Measurements from ENCODE around the gene KATNBL1. TPM values are rescaled to one million over a fixed set of nuclear protein-coding genes. Genes with fewer than 3 reads are reported as not detected.

KATNBL1 gene
- total and polyA plus RNA-seq, 2 donors from 2014 or later, result 15.6 to 32.2 TPM

- FAIRE-seq (peak; percentile 68), DNase-seq (peak in 3 of 5 donors; percentile 12 to 63 (median 42))
- H3K9ac ChIP-seq (ENCODE audit: low read length in 3 of 3), result no peak overlapping the region
- no peaks in the 10 kb centered on the region for H3K9me3 ChIP-seq (ENCODE audit: control insufficient read depth in 2 of 3, insufficient read depth in 1 of 3, low read length in 3 of 3)
- no peaks in the 10 kb centered on the region for H3K27me3 ChIP-seq (ENCODE audit: control insufficient read depth, insufficient read depth, low read length)
- peaks cover 2 to 49% (median 36%) of the 10 kb centered on the region in 3 donors for H3K36me3 ChIP-seq (ENCODE audit: control insufficient read depth in 2 of 3, insufficient read depth in 3 of 3, low read length in 3 of 3)
- TF ChIP-seq, protein P1, sequence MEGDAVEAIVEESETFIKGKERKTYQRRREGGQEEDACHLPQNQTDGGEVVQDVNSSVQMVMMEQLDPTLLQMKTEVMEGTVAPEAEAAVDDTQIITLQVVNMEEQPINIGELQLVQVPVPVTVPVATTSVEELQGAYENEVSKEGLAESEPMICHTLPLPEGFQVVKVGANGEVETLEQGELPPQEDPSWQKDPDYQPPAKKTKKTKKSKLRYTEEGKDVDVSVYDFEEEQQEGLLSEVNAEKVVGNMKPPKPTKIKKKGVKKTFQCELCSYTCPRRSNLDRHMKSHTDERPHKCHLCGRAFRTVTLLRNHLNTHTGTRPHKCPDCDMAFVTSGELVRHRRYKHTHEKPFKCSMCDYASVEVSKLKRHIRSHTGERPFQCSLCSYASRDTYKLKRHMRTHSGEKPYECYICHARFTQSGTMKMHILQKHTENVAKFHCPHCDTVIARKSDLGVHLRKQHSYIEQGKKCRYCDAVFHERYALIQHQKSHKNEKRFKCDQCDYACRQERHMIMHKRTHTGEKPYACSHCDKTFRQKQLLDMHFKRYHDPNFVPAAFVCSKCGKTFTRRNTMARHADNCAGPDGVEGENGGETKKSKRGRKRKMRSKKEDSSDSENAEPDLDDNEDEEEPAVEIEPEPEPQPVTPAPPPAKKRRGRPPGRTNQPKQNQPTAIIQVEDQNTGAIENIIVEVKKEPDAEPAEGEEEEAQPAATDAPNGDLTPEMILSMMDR (IDR thresholded peaks at IDR 0.05; ENCODE audit: borderline replicate concordance, extremely low read depth, insufficient read depth), result peak; percentile 52
- intact Hi-C loops (cut with DNase I), result loop anchor here (5.0 kb wide), 1 partner anchor 126 kb away; the partner anchor contains the start of gene LPCAT4
- H3K4me1 ChIP-seq (ENCODE audit: control insufficient read depth in 2 of 3, insufficient read depth in 2 of 3, low read depth in 1 of 3, low read length in 3 of 3), result no peaks in the 10 kb centered on the region
- no peak overlapping the region for H3K4me3 ChIP-seq (ENCODE audit: low read length in 3 of 3)
- H3K27ac ChIP-seq (ENCODE audit: low read depth in 2 of 2, low read length in 2 of 2), result no peak overlapping the region
Observed at GRCh38 chr15:34241376-34242330, 31.8 kb upstream of the KATNBL1 start.

GRCh38 chr15:34240537-34240936 is 30.6 kb upstream of the KATNBL1 start:
- H3K9me3 ChIP-seq (ENCODE audit: control insufficient read depth in 2 of 3, insufficient read depth in 1 of 3, low read length in 3 of 3), result no peaks in the 10 kb centered on the region
- H3K4me1 ChIP-seq (ENCODE audit: control insufficient read depth in 2 of 3, insufficient read depth in 2 of 3, low read depth in 1 of 3, low read length in 3 of 3), result no peaks in the 10 kb centered on the region
- no peak for DNase-seq
- H3K9ac ChIP-seq (ENCODE audit: low read length in 3 of 3), result no peak overlapping the region
- H3K27ac ChIP-seq (ENCODE audit: low read depth in 2 of 2, low read length in 2 of 2), result no peak overlapping the region
- H3K27me3 ChIP-seq (ENCODE audit: control insufficient read depth, insufficient read depth, low read length), result no peaks in the 10 kb centered on the region
- intact Hi-C loops (cut with DNase I), result loop anchor here (5.0 kb wide), 1 partner anchor 127 kb away; the partner anchor contains the start of gene LPCAT4
- no peak overlapping the region for H3K4me3 ChIP-seq (ENCODE audit: low read length in 3 of 3)
- no peak for FAIRE-seq
- TF ChIP-seq, protein P1 (IDR thresholded peaks at IDR 0.05; ENCODE audit: borderline replicate concordance, extremely low read depth, insufficient read depth), result no peak
- H3K36me3 ChIP-seq (ENCODE audit: control insufficient read depth in 2 of 3, insufficient read depth in 3 of 3, low read length in 3 of 3), result peaks cover 3 to 60% (median 45%) of the 10 kb centered on the region in 3 donors

DNA sequence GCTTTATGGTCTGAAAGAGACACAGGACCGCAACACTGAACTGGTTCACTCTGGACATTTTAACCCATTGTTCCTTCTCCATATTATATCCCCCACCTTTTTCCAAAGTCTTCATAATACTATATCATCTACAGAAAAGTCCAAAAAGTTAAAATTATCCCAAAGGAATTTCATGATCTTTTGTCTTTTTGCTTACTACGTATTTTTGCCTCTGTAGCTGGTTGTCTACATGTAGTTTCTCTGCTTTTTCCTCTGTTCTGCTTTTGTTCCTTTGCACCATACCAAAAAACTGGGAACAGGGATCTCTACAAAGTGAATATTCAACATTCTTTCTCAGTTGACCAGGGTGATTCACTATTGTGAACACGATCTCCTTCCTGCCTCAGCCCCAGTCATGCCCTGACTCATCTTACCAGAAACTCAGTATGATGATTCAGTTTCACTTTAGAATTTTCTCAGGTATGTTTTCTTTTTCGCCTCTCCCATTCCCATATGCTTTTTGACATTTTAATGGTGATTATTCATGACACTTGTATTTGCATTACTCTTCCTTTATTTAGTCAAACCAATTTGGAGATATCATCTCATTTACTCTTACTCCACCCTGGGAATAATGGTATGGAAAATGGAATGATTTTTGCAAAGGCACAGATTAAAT is 29.4 kb upstream of the KATNBL1 start:
- TF ChIP-seq, protein P1 (IDR thresholded peaks at IDR 0.05; ENCODE audit: borderline replicate concordance, extremely low read depth, insufficient read depth), result no peak
- intact Hi-C loops (cut with DNase I), result no loop called here
- H3K36me3 ChIP-seq (ENCODE audit: control insufficient read depth in 2 of 3, insufficient read depth in 3 of 3, low read length in 3 of 3), result peaks cover 3 to 53% (median 40%) of the 10 kb centered on the region in 3 donors
- FAIRE-seq (no peak), DNase-seq (no peak)
- H3K4me1 ChIP-seq (ENCODE audit: control insufficient read depth in 2 of 3, insufficient read depth in 2 of 3, low read depth in 1 of 3, low read length in 3 of 3), result no peaks in the 10 kb centered on the region
- H3K27ac ChIP-seq (ENCODE audit: low read depth in 2 of 2, low read length in 2 of 2), result no peak overlapping the region
- H3K27me3 ChIP-seq (ENCODE audit: control insufficient read depth, insufficient read depth, low read length), result no peaks in the 10 kb centered on the region
- no peak overlapping the region for H3K9ac ChIP-seq (ENCODE audit: low read length in 3 of 3)
- no peak overlapping the region for H3K4me3 ChIP-seq (ENCODE audit: low read length in 3 of 3)
- H3K9me3 ChIP-seq (ENCODE audit: control insufficient read depth in 2 of 3, insufficient read depth in 1 of 3, low read length in 3 of 3), result no peaks in the 10 kb centered on the region
